OCI-LY1 (cell line): Measurements from ENCODE around the gene SAMD11.

ENCODE experiments used
- H2AFZ ChIP-seq: fragments of 200-600 bp; sonication (generic), shearing (Covaris generic); 2 replicates; pipeline ENCODE4 v1.6.0; 2014; ENCODE audit warnings: antibody characterized with exemption, mild to moderate bottlenecking, low read length
- H3F3A ChIP-seq: fragments of 200-600 bp; sonication (generic), shearing (Covaris generic); 2 replicates; pipeline ENCODE4 v1.6.0; 2014; ENCODE audit warnings: mild to moderate bottlenecking, antibody characterized with exemption, low read length, moderate library complexity; ENCODE audit not compliant: insufficient read depth
- H3K27ac ChIP-seq: fragments of 200-600 bp; sonication (generic); 2 replicates; pipeline ENCODE4 v1.5.1; 2014; ENCODE audit warnings: low read length, mixed run types, mild to moderate bottlenecking, low read depth; ENCODE audit not compliant: poor library complexity, severe bottlenecking
- H3K27me3 ChIP-seq: fragments of 200-600 bp; sonication (generic); 2 replicates; pipeline ENCODE4 v1.6.0; 2014; ENCODE audit warnings: antibody characterized with exemption, mild to moderate bottlenecking, low read length, moderate library complexity; ENCODE audit not compliant: insufficient read depth
- H3K36me3 ChIP-seq: fragments of 200-600 bp; sonication (generic); 2 replicates; pipeline ENCODE4 v1.6.1; 2014; ENCODE audit warnings: mild to moderate bottlenecking, antibody characterized with exemption, low read length, moderate library complexity, mixed read lengths; ENCODE audit not compliant: insufficient read depth
- H3K4me1 ChIP-seq: fragments of 200-600 bp; sonication (generic); 2 replicates; pipeline ENCODE4 v1.5.1; 2014; ENCODE audit warnings: mild to moderate bottlenecking, low read length, moderate library complexity; ENCODE audit not compliant: insufficient read depth, severe bottlenecking
- H3K4me2 ChIP-seq: fragments of 200-600 bp; sonication (generic), shearing (Covaris generic); 2 replicates; pipeline ENCODE4 v1.6.1; 2014; ENCODE audit warnings: low read length
- H3K4me3 ChIP-seq: fragments of 200-600 bp; sonication (generic); 2 replicates; pipeline ENCODE4 v1.5.1; 2014; ENCODE audit warnings: low read length, low read depth, mild to moderate bottlenecking, mixed read lengths; ENCODE audit not compliant: poor library complexity, severe bottlenecking
- H3K79me2 ChIP-seq: fragments of 200-600 bp; shearing (Covaris generic); 2 replicates; pipeline ENCODE4 v1.6.1; 2016; ENCODE audit warnings: mixed run types, low read length, mixed read lengths; ENCODE audit not compliant: insufficient read depth
- H3K9ac ChIP-seq: fragments of 200-600 bp; sonication (generic), shearing (Covaris generic); 2 replicates; pipeline ENCODE4 v1.6.1; 2014; ENCODE audit warnings: mild to moderate bottlenecking, low read length, mixed read lengths
- H3K9me2 ChIP-seq: fragments of 200-600 bp; sonication (generic), shearing (Covaris generic); 2 replicates; pipeline ENCODE4 v1.6.1; 2014; ENCODE audit warnings: low read depth, mild to moderate bottlenecking, low read length, mixed read lengths
- H3K9me3 ChIP-seq: fragments of 200-600 bp; shearing (Covaris generic); 2 replicates; pipeline ENCODE4 v1.6.1; 2014; ENCODE audit warnings: low read length, mixed read lengths
- H4K20me1 ChIP-seq: fragments of 200-600 bp; sonication (generic), shearing (Covaris generic); 2 replicates; pipeline ENCODE4 v1.6.0; 2016; ENCODE audit warnings: mild to moderate bottlenecking, low read length; ENCODE audit not compliant: insufficient read depth
- CTCF ChIP-seq: fragments of 200-600 bp; sonication (generic), shearing (Covaris generic); IDR thresholded peaks from 2 replicates; pipeline ENCODE4 v1.5.1; 2017; ENCODE audit warnings: mild to moderate bottlenecking, antibody characterized with exemption, low read length, moderate library complexity, mixed read lengths
- EZH2 ChIP-seq: fragments of 200-600 bp; sonication (generic), shearing (Covaris generic); IDR thresholded peaks from 2 replicates; pipeline ENCODE4 v1.8.0; 2017; ENCODE audit warnings: borderline replicate concordance, mixed run types, mild to moderate bottlenecking, antibody characterized with exemption, low read length, moderate library complexity, mixed read lengths

SAMD11 gene

GRCh38 chr1:941588-942383 is 18.1 kb downstream of the SAMD11 start:
- TF ChIP-seq EZH2: 0 out of 2 replicates have a peak, but pooled peaks have one; percentile 67
- TF ChIP-seq CTCF: no peak
- no peak overlapping the region for H3K27ac ChIP-seq
- peaks cover 19% of the 10 kb centered on the region; the same call in 1 of the 2 replicates for H3K27me3 ChIP-seq
- H3F3A ChIP-seq: no peaks in the 10 kb centered on the region
- no peak overlapping the region for H2AFZ ChIP-seq
- no peaks in the 10 kb centered on the region for H3K79me2 ChIP-seq
- no peak overlapping the region for H3K9ac ChIP-seq
- peaks cover 33% of the 10 kb centered on the region for H3K36me3 ChIP-seq
- peak overlapping the region; percentile 39; the same call in 1 of the 2 replicates for H3K4me2 ChIP-seq
- no peaks in the 10 kb centered on the region for H3K9me2 ChIP-seq
- H3K9me3 ChIP-seq: no peaks in the 10 kb centered on the region
- H4K20me1 ChIP-seq: no peaks in the 10 kb centered on the region
- peaks cover 9% of the 10 kb centered on the region for H3K4me1 ChIP-seq
- no peak overlapping the region for H3K4me3 ChIP-seq

GRCh38 chr1:942411-942821 is 18.7 kb downstream of the SAMD11 start:
- Histone ChIP-seq H3K9me2 (no peaks in the 10 kb centered on the region), H3K4me2 (peak overlapping the region; percentile 39; the same call in 1 of the 2 replicates), H3K4me1 (peaks cover 9% of the 10 kb centered on the region), H3K36me3 (peaks cover 39% of the 10 kb centered on the region), H3K9me3 (no peaks in the 10 kb centered on the region), H3F3A (no peaks in the 10 kb centered on the region), H4K20me1 (no peaks in the 10 kb centered on the region), H3K4me3 (no peak overlapping the region), H2AFZ (no peak overlapping the region), H3K9ac (no peak overlapping the region), H3K79me2 (no peaks in the 10 kb centered on the region), H3K27me3 (peaks cover 17% of the 10 kb centered on the region; the same call in 1 of the 2 replicates), H3K27ac (no peak overlapping the region)
- TF ChIP-seq CTCF: no peak
- no peak for TF ChIP-seq EZH2

GRCh38 chr1:942864-943533 is 19.3 kb downstream of the SAMD11 start:
- no peaks in the 10 kb centered on the region for H3F3A ChIP-seq
- peaks cover 17% of the 10 kb centered on the region; the same call in 1 of the 2 replicates for H3K27me3 ChIP-seq
- H3K4me1 ChIP-seq: peaks cover 9% of the 10 kb centered on the region
- H3K9me2 ChIP-seq: no peaks in the 10 kb centered on the region
- H3K79me2 ChIP-seq: no peaks in the 10 kb centered on the region
- no peak overlapping the region for H3K4me3 ChIP-seq
- no peak for TF ChIP-seq EZH2
- TF ChIP-seq CTCF: no peak
- peaks cover 45% of the 10 kb centered on the region for H3K36me3 ChIP-seq
- no peak overlapping the region for H3K4me2 ChIP-seq
- H3K9me3 ChIP-seq: no peaks in the 10 kb centered on the region
- H3K27ac ChIP-seq: no peak overlapping the region
- H3K9ac ChIP-seq: no peak overlapping the region
- H2AFZ ChIP-seq: no peak overlapping the region
- H4K20me1 ChIP-seq: no peaks in the 10 kb centered on the region
